ELF-1 (cell line): ENCODE data around the gene DNAAF9.

Source experiments
- DNase-seq: peaks from one replicate; pipeline ENCODE4 v3.0.0-alpha.2; 2016; ENCODE audit warnings: low read depth, low spot score

DNAAF9 gene

GRCh38 chr20:3412600-3413392 is 5.3 kb upstream of the DNAAF9 start:
- DNase-seq, result no peak

DNA sequence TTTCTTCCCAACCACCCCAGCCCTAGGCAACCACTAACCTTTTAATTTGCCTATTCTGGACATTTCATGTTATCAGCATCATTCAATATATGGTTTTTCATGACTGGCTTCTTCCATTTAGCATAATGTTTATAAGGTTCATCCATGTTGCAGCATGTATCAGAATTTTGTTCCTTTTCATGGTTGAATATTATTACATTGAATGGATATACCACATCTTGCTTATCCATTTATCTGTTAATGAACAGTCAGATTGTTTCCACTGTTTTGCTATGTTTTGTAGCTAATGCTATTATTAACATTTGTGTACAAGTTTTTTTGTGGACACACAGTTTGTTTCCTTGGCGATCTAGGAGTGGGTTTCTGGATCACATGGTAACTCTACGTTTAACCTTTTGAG is 3.0 kb upstream of the DNAAF9 start:
- no peak for DNase-seq

DNA sequence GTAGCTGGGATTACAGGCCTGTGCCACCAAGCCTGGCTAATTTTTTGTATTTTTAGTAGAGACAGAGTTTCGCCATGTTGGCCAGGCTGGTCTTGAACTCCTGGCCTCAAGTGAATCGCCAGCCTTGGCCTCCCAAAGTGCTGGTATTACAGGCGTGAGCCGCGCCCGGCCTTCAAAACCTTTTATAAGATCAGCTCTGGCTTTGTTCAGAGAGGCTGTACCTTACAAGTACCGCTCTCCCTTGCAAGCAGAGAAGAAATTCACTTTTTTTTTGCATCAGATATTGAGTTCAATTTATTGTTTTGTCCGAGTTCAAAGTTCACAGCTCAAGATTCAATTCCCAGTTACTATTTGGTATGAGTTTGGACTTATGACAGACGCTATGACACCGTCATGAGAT is 1.9 kb upstream of the DNAAF9 start:
- no peak for DNase-seq

DNA sequence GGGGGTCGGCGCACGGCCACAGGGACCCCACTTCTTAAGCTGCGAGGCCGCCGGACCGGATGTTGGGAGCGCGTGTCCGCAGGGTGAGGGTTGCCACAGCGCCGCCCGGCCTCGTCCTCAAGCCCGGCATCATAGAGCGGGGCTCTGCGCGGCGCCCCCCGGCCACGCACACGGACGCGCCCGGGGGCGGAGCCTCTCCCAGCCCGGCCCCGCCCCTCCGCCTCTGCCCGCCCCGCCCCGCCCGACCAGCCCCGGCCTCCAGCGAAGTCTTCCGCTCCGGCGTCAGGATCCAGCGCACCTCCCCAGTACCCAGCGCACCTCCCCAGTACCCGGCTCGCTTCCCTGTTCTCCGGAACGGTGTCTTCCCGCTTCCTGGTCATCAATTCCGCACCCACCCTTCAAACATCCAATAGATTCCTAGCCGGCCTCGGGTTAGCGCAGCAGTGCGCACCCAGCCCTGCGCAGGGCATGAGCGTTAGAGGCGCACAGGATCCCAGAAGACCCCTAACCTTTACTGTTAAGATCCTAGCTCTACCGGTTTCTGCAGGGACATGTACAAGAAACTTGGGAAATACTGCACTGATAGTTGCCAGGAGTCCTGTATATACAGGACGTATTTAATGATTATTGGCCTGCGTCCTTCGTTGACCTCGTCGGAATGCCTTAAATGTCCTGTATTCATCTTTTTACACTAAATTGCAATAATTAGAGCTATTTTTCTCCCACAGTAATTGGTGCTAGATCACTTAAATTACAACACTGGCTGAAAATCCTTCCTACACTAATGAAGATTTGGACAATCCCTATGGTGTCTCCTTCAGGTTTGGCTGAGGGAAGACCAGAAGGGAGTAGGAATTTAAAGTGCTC is 535 bp upstream of the DNAAF9 start:
- DNase-seq, result peak; percentile 75

GRCh38 chr20:3406481-3407039 is 909 bp downstream of the DNAAF9 start:
- DNase-seq, result peak; percentile 24

GRCh38 chr20:3405696-3406358 is 1.6 kb downstream of the DNAAF9 start:
- DNase-seq, result no peak

GRCh38 chr20:3405139-3405538 is 2.3 kb downstream of the DNAAF9 start:
- no peak for DNase-seq

- DNase-seq, result no peak
These were observed 3.1 kb downstream of the DNAAF9 start for GRCh38 chr20:3404402-3404801.

GRCh38 chr20:3403741-3404140 is 3.7 kb downstream of the DNAAF9 start:
- no peak for DNase-seq

- no peak for DNase-seq
These were observed 5.0 kb downstream of the DNAAF9 start for GRCh38 chr20:3402453-3402852.

DNA sequence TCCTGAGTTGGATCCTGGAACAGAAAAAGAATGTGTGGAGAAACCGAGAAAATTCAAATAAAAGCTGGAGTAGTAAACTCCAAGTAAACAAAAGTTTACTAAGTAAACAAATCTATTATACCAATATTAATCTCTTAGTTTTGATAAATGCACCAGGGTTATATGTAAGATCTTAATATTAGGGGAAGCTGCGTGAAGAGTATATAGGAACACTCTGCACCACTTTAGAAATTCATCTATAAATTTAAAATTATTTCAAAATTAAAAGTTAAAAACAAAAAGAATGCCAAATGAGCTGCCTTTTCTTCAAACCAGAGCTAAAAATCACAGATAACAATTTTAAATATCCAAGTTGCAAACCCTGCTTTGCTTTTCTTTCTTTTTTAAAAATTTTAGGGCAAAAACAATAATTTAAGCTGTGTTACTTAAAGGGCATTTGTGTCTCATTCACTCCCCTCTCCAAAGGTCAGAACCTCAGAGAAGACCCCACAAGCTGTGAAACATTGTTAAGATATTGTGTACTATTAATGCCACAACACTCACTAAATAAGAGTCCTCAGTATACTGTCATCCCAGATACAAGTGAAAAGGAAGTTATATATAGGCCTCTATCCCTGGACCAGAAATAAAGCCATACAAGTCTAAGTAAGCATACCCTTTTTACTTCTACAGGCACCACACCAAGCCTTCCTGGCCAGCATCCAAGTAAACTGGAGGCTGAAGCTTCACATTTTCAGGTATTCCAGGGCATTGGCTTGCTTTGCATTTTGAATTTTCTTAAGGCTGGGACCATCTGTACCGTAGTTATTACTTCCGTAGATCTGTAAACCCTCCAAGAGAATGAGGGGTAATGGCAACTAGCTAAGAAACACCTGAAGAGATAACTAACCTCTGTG is 7.0 kb downstream of the DNAAF9 start:
- no peak for DNase-seq

DNA sequence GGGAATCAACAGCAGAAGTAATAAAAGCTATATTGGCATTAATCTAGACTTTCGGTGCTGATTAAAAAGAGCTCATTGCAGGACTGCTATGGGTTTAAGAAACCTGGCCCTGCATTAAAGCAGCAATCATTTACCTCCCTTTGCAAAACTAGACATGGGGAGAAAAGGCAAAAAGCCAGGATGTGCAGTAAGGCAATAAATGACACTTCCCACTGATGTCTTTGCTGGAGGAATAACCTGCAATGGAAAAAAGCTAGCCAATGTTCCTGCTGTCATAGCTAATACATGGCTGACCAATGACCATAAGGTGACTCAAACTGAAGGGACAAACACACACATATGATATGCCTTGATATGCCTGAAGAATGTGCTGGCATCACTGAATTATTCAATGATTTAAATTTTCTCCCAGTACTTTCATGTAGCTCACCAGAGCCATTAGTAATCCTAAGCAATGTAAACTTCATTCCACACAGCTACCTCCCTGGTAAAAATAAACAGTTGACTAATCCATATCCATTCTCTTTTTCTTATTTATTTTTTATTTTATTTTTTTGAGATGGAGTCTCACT is 8.7 kb downstream of the DNAAF9 start:
- no peak for DNase-seq

GRCh38 chr20:3396492-3396891 is 11.0 kb downstream of the DNAAF9 start:
- DNase-seq, result no peak

DNA sequence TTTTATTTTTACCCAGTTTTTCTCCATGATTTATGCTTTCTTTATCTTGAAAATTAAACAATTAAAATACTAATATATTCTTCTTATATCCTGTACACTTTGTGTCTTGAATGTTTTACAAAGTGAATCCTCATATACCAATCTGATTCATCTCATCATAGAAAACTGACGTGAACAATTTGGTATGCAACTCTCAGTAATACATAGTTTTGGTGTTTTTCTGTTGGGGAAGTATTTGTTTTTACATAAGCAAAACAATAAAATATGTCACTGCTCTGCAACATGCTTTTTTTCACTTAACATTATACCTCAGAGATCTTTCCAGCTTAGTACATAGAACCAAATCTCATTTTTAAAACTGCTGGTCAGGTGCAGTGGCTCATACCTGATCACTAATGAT is 14.7 kb downstream of the DNAAF9 start:
- DNase-seq, result no peak

GRCh38 chr20:3390759-3391425 is 16.6 kb downstream of the DNAAF9 start:
- no peak for DNase-seq

GRCh38 chr20:3383878-3384495 is 23.5 kb downstream of the DNAAF9 start:
- DNase-seq, result no peak

DNA sequence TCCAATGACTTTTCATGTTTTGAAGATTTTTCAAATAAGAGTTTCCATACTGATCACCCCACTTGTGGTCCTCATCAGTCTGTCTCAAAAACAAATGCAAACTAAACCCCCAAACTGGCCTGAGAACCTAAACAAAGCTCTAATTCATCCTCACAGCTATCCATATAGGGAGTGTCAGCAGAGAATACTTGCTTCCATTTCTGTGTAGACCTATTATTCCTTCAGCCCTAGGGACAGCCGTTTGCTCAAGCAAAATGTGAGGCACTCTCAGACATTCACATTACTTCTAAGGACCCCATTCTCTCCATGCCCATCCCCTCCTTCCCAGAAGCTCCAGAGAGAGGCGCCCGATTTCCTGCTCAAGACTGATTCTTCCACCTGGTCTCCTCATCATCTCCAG is 24.6 kb downstream of the DNAAF9 start:
- no peak for DNase-seq

DNA sequence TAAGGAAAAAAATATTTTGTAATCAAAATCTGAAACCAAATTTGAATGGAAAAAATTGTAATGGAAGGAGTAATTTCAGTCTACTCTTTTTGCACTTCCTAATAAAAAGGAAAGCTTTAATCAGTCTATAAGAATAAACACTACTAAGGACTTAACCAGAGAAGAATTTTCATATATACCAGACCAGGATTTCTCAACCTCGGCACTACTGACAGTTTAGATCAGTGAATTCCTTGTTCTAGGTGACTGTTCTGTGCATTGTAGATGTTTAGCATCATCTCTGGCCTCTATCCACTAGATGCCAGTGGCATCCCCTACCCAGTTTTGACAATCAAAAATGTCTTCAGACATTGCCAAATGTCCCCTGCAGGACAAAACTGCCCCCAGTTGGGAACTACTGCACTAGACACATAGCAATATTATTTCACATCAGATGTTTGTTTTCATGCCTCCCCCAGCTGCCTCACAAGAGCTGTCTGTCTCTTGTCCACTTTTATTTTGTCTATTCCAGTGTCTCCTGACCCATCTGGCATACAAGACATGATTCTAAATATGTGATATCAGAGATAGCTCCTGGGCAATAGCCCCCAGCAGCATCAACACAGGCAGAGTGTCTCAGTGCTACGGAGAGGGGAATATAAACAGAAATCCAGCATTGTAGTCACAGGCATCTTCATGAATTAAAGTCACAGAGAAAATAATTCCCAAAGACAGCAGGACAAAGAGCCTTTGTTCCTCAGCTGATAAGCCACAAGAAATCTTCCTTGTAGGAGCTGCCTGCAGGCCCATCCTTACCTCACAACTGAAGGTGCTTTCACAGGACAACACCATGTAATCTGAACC is 27.0 kb downstream of the DNAAF9 start:
- no peak for DNase-seq

- DNase-seq, result no peak
These were observed 29.3 kb downstream of the DNAAF9 start for GRCh38 chr20:3378138-3378537.
